GM20000 (cell line): Measurements from ENCODE around the gene PHAF1.

Experiments used
- DNase-seq: peaks from one replicate; pipeline ENCODE4 v3.0.0; 2012; ENCODE audit warnings: low spot score
- CTCF ChIP-seq: IDR thresholded peaks from 2 replicates; pipeline ENCODE4 v1.5.1; 2012; ENCODE audit warnings: mild to moderate bottlenecking, control low read depth; ENCODE audit errors: extremely low read depth, missing control alignments

PHAF1 gene

GRCh38 chr16:67193536-67193935 is 83.8 kb downstream of the PHAF1 start:
- DNase-seq = no peak
- no peak for TF ChIP-seq CTCF

- no peak for TF ChIP-seq CTCF
- no peak for DNase-seq
Observed at GRCh38 chr16:67194260-67194659, 84.5 kb downstream of the PHAF1 start.

- DNase-seq = no peak
Observed at GRCh38 chr16:67195676-67196075, 85.9 kb downstream of the PHAF1 start.

GRCh38 chr16:67196881-67197280 is 87.1 kb downstream of the PHAF1 start:
- no peak for TF ChIP-seq CTCF
- no peak for DNase-seq

More at GRCh38 chr16:67195676-67196075, 85.9 kb downstream of the PHAF1 start:
- TF ChIP-seq CTCF = no peak

GRCh38 chr16:67197704-67198103 is 88.0 kb downstream of the PHAF1 start:
- no peak for DNase-seq
- no peak for TF ChIP-seq CTCF
